Osteocyte (in vitro differentiated cells): ENCODE results near the gene RPA3. TPM values are rescaled to one million over a fixed set of nuclear protein-coding genes. Genes with fewer than 3 reads are reported as not detected.

Experiments
- DNase-seq: peaks from one replicate; pipeline ENCODE4 v3.0.0; 2021; ENCODE audit warnings: mixed read lengths; ENCODE audit not compliant: unreplicated experiment; ENCODE audit errors: extremely low spot score
- H3K27ac Mint-ChIP-seq: one replicate; pipeline ENCODE4 v1.8.0; 2021; ENCODE audit warnings: mild to moderate bottlenecking, mixed read lengths; ENCODE audit not compliant: unreplicated experiment
- H3K27me3 Mint-ChIP-seq: one replicate; pipeline ENCODE4 v1.8.0; 2021; ENCODE audit warnings: mixed read lengths; ENCODE audit not compliant: unreplicated experiment
- H3K36me3 Mint-ChIP-seq: one replicate; pipeline ENCODE4 v1.8.0; 2021; ENCODE audit warnings: mixed read lengths; ENCODE audit not compliant: unreplicated experiment
- H3K4me1 Mint-ChIP-seq: one replicate; pipeline ENCODE4 v1.8.0; 2021; ENCODE audit warnings: mixed read lengths; ENCODE audit not compliant: unreplicated experiment
- H3K4me3 Mint-ChIP-seq: one replicate; pipeline ENCODE4 v1.8.0; 2021; ENCODE audit warnings: mild to moderate bottlenecking, moderate library complexity, mixed read lengths; ENCODE audit not compliant: unreplicated experiment
- H3K9me3 Mint-ChIP-seq: one replicate; pipeline ENCODE4 v1.8.0; 2021; ENCODE audit warnings: mixed read lengths; ENCODE audit not compliant: unreplicated experiment
- CTCF ChIP-seq: fragments of 200-600 bp; sonication (generic); IDR thresholded peaks from 2 replicates; pipeline ENCODE4 v1.5.0; 2021; ENCODE audit warnings: antibody characterized with exemption, mild to moderate bottlenecking, moderate library complexity
- total RNA-seq: library from RNA; stranded (reverse); gene quantifications from 2 replicates; pipeline ENCODE4 v1.2.1, GENCODE V29; 2021

The RPA3 gene
- total RNA-seq, 1 donor from 2014 or later, result 14.8 TPM

DNA sequence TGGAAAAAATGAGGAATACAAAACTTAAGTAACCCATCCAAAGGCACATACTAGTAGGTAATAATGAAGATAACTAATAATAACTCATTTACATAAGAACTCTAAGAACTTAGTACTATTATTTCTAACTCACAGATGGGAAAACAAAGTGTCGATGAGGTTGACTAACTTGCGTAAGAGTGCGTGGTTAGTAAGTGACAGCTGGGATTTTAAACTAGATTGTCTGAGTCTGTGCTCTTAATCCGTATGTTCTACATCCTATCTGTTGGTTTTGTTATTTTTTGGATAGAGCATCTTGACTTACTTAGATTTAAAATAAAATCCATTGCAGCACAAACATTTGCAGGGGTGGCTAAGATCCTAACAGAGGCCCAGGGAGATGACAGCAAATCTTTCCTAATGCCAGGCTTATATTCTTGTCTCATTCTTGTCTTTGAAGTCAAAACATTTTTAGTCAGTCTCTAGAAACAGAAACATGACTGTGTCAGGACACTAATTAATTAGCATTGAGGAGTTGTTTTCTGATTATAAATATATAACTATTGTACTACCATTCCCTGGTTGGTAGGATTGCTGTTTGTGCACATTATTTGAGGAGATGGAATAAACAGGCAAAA lies 11.7 kb downstream of the RPA3 start:
- peaks cover 2% of the 10 kb centered on the region for H3K36me3 Mint-ChIP-seq
- no peak overlapping the region for H3K4me3 Mint-ChIP-seq
- peaks cover 9% of the 10 kb centered on the region for H3K4me1 Mint-ChIP-seq
- no peaks in the 10 kb centered on the region for H3K27me3 Mint-ChIP-seq
- TF ChIP-seq CTCF, result no peak
- no peak for DNase-seq
- H3K27ac Mint-ChIP-seq, result no peak overlapping the region
- H3K9me3 Mint-ChIP-seq, result no peaks in the 10 kb centered on the region

DNA sequence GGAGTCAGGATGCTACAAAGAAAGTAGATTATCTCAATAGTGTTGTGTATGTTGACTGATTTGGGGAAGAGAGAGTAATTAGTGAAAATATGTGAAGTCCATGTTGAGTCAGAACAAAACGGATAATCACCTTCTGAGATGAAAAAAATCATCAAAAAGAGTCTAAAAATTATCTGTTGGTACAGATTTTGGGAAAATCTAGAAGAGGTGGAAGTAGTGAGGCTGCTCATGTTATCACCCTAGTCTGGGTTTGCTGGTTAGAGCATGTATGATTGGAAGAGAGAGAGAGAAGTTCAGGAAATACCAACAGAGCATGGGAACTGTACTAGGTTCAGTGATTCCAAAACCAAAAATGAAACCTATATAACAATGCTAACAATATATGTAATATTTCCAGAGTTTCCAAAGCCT lies 12.3 kb downstream of the RPA3 start:
- Mint-ChIP-seq H3K27me3 (no peaks in the 10 kb centered on the region), H3K27ac (no peak overlapping the region), H3K4me3 (no peak overlapping the region), H3K36me3 (peaks cover 2% of the 10 kb centered on the region), H3K9me3 (no peaks in the 10 kb centered on the region), H3K4me1 (peaks cover 9% of the 10 kb centered on the region)
- TF ChIP-seq CTCF, result no peak
- DNase-seq, result no peak

- Mint-ChIP-seq H3K9me3 (no peaks in the 10 kb centered on the region), H3K27ac (no peak overlapping the region), H3K27me3 (no peaks in the 10 kb centered on the region), H3K36me3 (peaks cover 2% of the 10 kb centered on the region), H3K4me3 (no peak overlapping the region), H3K4me1 (peaks cover 9% of the 10 kb centered on the region)
- TF ChIP-seq CTCF, result no peak
- DNase-seq, result no peak
Measured at GRCh38 chr7:7705318-7705717, 13.1 kb downstream of the RPA3 start.

- no peak for DNase-seq
- Mint-ChIP-seq H3K27me3 (no peaks in the 10 kb centered on the region), H3K4me1 (peaks cover 13% of the 10 kb centered on the region), H3K27ac (no peak overlapping the region), H3K36me3 (no peaks in the 10 kb centered on the region), H3K4me3 (no peak overlapping the region), H3K9me3 (no peaks in the 10 kb centered on the region)
- TF ChIP-seq CTCF, result no peak
Measured at GRCh38 chr7:7704867-7705266, 13.5 kb downstream of the RPA3 start.

- TF ChIP-seq CTCF, result no peak
- Mint-ChIP-seq H3K9me3 (no peaks in the 10 kb centered on the region), H3K36me3 (no peaks in the 10 kb centered on the region), H3K4me3 (no peak overlapping the region), H3K27ac (no peak overlapping the region), H3K4me1 (peaks cover 19% of the 10 kb centered on the region), H3K27me3 (no peaks in the 10 kb centered on the region)
- no peak for DNase-seq
Measured at GRCh38 chr7:7703427-7703826, 15.0 kb downstream of the RPA3 start.
